Activated CD4-positive, CD25-positive, alpha-beta regulatory T cell (primary cell): ENCODE results near the gene ZBED4.
"Not testable (repeated sequence)": the region's sequence is repeated elsewhere in the genome, so short reads cannot be mapped to it uniquely, and the experiment has no call there.

Source experiments
- DNase-seq, 4 experiments: peaks; one replicate each; lab custom pipeline; 2025; lab: John Stamatoyannopoulos, UW

Gene ZBED4

DNA sequence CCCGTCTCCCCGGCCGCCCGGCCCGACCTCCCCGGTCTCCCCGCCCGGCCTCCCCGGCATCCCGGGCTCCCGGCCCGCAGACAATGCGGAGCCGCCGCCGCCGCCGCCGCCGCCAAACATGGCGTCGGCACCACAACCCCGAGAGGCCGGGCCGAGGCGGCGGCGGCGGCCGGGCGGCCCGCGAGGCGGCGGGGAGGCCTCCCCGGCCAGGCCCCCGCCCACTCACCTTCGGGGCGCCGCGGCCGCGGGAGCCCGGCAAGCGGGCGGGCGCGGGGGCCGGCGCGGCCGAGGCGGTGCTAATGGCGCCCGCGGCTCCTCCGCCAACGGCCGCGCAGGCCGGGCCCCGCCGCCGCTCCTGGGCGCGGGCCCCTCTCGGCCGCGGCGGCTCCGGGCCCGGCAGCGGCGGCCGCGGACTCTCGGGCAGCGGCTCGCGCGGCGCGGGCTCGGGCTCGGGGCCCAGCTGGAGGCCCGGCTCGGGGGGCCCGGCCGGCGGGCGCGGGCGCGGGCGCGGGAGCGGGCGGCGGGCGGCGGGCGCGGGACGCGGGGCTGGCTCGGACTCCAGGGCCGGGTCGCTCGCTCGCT is 26.3 kb upstream of the ZBED4 start:
- DNase-seq, result no peak

DNA sequence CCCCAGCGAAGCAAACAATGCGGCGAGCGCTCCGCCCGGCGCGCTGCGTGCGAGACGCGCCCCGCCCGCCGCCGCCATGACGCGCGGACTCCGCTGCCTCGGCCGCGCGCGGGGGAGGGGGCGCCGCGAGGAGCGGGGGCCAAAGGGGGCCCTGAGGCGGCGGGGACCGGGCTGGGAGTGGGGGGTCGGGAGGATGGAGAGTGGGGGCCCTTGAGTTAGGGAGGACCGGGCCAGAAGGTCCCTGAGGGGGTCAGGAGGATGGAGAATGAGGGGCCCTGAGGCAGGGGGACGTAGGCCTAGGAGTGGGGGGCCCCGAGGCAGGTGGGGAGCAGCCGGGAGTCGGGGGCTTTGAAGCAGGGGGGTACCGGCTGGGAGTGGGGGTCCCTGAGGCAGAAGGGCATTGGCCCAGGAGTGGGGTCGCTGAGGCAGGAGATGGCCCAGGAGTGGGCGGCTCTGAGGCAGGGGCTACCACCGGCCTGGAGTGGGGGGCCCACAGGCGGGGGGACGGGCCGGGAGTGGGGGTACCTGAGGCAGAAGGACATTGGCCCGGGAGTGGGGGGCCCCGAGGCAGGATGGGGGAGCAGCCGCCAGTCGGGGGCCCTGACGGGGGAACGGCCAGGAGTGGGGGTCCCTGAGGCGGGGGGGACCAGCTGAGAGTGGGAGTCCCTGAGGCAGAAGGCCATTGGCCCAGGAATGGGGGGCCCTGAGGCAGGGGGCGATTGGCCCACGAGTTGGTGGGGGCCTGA is 25.6 kb upstream of the ZBED4 start, which contains the start of gene BRD1:
BRD1 (minus strand) TSS at position 21 of the 746 bp plus-strand sequence. CDS start 3,556 bp downstream, outside the sequence.
- peak in 2 of 4 experiments; percentile 29 to 42 for DNase-seq

DNA sequence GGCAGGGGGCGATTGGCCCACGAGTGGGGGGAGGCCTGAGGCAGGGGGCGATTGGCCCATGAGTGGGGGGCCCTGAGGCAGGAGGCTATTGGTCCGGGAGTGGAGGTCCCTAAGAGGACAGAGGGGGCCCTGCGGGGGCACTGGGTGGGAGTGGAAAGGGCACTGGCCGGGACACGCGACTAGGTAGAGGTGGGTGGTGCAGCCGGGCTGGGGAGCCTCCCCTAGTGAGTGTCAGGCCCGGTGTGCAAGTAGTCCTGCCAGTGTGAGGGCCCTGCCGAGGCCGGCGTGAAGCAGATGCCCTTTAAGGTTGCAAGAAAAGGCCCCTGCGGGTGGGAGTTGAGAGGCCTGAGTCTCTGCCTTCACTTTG is 25.1 kb upstream of the ZBED4 start:
- DNase-seq, result no peak

DNA sequence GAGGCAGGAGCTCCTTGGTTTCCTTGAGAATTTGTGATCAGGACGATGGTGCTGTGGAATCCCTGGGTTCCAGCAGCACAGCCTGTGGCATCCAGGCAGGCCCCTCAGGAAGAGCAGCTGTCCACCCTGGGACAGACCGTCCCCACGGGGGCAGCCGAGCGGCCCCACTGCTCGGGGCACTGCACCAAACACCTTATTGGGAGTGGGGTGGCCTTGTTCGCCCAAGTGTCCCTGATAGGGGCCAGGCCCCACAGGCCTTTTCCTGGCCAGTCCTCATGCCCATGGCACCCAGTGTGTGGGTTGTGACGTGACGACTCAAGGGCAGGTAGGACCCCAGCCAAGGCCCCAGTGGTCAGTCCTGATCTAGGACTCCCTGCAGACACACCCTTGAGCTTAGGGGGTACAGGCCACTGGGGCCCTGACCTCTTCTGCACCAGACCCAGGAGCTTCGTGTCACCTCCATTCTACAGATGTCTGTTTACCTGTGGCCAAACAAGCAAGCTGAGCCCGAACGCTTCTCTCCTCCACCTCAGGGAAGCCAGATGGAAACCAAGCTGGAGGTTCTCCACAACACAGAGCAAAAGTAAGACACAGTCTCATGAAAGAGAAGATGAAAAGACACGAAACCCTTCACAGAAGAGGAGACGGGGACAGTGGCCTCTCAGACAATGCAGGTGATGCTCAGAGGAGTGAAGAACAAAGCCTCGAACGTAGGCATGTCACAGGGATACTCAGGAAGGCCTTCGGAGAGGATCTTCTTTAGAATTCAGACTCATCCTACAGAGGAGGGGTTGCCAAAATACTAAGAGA is 24.4 kb upstream of the ZBED4 start:
- DNase-seq, result no peak

DNA sequence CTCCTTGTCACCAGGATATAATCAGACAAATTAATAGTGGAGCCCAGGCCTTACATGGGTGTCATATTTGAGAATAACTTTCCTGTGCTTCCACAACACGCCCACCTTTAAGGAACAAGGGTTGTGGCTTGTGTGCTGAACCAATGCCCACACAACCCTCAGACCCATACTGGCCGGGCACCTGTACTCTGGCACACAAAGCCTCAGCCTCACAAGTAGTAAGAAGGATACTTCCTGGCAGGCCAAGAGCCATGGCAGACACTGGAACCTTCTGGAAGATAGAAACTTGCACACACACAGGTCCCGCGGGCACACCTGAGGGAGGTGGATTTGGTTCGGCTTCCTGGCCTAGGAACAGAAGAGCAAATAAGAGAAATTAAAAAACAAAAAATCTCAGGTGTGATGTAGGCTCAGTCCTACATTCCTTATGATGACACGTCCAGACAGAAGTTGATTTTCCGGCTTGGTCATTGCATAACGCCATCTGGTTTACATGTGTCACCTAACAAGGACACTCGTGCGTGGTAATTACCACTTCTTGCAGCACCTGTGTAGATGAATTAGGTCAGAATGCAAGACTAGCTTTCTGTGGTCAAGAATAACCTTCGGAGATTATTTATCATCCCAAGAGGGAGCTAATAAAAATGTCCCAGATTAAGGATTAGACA is 20.2 kb upstream of the ZBED4 start:
- no peak for DNase-seq

DNA sequence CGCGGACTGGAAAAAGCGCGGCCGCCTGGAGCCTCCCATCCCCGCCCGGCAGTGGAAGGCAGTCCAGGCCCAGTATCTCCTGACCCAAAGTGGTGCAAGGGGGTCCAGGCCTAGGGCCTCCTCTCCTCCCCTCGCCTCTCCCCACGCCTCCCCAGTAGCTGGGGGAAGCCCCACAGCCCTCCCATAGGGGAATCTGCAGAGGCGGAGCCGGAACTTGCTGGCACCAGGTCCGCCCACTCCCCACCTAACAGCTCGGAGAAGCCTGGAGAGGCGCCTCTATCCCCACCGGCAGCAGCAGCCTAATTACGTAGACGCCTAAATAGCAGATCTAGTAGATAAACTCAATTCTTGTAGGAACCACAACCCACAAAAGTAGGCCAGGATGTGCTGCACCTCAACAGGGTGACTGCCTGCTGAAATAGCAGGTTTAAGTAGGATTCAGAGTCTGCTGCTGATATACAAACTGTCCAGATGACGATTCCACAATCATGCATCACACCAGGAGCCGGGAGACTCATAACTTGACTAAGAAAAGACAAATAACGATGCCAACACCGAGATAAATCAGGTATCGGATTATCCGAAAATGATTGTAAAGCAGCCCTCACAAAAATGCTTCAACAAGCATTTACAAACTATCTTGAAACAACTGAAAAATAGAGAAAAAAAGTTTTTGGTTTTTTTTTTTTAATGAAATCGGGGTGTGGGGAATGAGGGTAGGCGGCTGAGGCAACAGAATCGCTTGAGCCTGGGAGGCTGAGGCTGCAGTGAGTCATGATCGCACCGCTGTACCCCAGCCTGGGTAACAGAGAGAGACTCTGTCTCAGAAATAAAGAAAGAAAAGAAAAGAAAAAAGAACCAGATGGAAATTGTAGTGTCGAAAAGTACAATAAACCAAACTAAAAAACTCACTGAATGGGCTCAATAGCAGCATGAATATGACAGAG is 14.6 kb upstream of the ZBED4 start:
- peak in 3 of 4 experiments; percentile 27 to 57 (median 56) for DNase-seq

DNA sequence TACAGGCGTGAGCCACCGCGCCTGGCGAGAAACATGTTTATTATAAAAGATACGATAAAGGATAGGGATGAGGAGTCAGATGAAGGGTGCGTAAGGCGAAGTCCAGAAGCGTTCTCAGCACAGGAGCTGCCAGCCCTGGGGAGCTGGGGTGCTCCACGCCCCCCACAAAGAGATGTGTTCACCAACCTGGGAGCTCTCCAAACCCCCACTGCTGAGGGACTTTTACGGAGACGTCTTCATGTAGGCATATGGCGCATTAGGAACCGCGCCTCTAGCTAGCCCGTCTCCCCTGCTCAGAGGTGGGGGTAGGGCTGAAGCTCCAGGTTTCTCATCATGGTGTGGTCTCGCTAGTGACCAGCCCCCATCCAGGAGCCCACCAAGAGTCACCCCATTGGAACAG is 8.4 kb upstream of the ZBED4 start:
- no peak for DNase-seq

DNA sequence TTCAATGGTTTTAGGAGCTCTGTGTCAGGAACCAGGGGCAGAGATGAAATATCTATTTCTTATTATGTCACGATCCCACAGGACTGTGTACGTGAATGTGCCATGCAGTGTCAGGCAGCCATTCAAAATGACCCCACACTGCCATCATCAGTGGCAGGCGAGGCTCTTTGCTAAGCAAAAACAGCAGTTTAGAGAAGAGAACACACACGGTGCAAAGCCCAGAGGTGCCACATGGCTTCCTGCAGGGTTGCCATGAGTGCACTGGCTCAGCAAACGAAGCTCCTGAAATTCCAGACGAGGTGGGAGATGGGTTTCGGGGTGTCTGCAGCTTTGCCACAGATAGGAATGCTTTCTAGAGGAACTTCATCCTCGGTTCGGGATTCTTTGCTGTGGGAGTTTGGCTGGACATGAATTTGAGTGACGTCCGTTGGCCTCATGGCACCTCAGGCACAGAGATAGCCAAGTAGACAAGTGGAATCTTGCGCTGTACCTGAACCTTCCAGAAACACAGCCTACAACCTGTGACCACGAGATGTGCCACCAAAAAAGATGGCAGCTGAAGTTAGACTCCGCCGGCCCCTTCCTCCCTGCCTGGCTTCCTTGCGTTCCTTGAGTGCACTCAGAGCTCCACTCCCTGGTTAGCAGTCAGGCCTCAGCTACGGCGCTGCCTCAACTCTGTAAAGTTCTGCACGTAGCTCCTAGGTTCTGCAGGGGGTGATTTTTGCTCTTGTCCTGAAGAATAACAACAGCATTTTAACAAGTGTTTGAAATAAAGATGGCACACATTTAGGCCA is 7.8 kb upstream of the ZBED4 start:
- no peak for DNase-seq

DNA sequence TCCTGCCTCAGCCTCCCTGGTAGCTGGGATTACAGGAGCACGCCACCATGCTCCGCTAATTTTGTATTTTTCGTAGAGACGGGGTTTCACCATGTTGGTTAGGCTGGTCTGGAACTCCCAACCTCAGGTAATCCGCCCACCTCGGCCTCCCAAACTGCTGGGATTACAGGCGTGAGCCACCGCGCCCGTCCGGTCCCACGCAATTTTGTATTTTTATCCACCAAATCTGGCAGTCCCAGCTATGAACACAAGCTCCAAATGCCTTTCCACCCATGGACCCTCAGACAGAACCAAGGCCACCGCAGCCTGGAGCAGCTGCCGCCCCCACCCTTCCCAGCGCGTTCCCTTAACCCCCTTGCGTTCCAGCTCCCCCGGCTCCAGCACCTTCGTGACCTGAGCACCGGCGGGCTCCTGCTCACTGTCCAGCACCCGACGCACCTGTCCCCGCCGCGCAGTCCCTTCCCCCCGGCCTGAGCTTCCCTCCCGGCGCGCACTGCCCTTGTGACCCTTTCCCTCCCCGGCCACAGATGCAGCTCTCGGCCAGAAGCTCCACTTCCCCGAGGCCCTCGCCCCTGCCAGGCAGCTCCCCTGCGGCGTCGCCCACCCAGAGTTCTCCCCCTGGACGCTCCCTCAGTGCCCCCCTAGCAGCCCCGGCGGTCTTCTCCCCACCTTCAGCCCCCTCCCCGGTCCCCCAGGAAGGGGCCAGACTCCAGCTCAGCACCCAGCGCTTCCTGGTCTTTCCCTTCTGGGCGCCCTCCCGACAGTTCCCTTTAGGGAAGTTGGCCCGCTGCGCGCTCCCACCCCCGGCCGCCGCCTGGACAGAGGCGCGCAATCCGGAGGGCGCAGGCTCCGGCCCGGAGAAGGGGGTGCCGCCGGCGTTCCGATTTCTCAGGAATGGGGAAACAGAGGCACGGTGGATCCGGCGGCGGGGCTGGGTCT is 5.6 kb upstream of the ZBED4 start:
- no peak for DNase-seq

DNA sequence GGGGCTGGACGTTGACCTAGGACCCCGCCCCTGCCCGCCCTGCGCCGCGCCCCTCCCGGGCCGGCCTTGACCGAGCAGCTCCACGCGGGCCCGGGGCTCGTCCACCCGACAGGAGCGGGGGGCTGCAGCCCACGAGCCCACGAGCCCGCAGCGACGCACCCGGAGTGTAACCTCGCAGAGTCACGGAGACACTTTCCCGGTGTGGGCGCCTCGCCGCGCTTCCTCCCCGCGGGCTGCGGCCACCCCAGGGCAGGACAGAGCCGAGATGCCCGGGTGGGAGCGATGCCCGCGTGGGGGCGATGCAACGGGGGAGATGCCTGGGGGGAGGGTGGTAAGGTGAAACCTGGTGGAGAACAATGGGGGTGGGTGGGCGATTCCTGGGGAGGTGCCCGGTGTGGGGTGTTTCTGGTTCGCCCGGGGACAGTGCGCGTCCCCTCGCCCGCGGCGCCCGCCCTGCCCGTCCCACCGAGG is 4.9 kb upstream of the ZBED4 start:
- DNase-seq, result no peak

DNA sequence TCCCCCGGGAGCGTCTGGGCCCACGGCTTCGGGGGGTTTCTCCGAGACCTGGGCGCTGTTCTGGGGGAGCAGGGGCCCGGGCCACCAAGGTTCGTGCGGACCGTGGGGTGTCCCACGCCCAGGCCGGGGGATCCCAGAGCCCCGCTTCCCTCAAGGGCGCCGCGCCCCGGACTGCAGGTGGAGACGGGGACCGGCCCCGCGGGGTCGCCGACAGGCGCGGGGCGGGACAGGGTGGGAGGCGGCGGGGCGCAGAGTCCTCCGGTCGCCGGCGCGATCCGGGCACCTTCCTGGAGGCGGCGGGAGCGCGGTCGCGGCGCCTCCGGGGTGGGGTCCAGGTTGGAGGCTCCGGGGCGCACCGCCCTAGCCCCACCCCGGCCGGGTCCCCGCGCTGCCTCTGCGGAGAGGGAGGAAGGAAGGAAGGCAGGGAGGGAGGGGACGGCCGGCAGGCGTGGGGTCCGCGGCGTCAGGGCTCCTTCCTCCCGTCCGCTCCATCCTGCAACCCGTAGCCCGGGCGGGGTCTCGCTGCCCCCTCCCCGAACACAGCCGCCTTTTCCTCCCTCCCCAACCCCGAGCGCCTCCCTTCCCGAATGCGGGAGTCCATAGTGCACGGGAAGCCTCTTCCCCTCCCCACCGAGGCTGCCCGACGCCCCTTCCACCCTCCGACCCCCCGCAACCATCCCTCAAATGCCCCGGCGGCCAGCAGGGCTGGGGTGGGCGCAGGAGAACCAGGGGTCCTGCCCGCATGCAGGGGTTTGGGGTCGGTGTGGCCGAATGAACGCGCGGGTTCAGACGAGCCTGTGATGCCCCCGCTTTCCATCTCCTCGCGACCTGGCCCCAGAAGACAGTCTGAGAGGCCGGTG is 4.3 kb upstream of the ZBED4 start:
- no peak for DNase-seq

DNA sequence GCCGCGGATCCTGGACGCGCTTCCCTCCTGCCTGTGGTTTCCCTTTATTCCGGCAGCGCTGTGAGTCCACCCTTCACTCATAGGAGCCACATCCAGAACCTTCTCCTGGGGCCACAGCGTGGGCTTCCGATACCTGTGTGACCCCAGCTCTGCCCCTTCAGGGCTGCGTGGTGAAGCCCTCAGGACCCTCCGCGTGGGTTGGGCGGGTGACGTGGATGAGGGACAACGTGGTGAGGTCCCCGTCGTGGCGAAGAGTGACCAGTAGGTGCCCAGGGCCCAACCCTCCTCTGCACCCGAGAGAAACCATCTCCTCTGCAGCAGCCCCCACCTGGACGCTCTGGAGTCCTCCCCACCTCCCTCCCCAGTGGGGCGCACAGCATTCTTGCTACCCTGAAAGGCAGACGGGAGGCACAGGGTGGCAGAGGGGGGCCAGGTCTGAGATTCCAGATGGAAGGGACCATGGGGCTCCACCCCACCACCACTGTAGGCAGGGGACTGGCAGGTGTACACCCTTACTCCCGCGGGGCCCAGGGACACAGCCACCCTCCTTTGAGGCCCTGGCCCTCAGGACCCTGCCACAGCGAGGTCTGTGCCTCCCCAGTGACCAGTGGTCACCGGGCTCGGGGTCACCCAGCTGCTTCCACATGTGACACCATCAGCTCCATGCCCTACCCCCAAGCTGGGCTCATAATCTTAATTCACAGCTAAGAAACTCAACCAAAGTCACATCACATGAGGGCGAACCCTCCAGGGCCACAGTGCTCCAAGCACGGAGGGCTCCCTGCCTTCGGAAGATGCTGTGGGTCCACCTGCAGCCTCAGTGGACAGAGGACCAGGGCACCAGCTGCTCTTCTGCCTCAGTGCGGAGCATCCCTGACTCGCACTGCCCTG is 3.4 kb upstream of the ZBED4 start:
- no peak for DNase-seq

DNA sequence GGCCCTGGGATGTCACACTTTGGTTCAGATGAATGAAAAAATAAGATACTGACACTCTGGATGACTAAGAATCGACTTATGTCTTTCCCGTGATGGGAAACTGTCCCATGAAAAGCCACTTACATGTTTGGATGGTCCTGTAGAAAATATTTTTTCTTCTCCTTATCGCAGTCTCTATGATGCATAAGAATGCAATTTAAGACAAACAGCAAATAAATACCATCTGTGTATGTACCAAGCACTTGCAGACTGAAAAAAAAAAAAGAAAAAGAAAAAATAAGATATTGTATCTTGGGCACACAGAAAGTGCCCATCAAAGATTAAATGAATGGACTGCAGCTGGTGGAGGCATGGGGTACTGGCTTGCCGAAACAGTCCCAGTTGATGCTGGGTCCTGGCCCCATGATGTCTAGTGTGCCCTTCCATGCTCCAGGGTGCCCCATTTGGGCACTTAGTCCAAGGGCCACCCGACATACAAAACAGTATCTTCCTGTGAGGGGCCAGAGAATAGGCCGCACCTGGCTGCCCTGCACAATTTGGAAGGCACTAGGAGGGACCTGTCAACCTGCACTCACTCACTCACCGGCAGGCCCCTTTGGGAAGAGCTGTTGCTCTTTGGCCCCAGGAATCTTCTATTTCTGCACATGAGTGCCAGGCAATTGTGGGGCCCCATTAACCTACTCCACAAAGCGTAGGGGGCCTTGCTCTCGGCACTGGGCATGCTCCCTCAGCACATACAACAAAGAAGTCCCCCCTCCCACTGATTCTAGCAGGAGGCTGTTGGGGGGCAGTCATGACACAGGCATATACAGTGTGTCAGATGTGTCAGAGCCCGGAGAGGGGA is 2.5 kb upstream of the ZBED4 start:
- no peak for DNase-seq

DNA sequence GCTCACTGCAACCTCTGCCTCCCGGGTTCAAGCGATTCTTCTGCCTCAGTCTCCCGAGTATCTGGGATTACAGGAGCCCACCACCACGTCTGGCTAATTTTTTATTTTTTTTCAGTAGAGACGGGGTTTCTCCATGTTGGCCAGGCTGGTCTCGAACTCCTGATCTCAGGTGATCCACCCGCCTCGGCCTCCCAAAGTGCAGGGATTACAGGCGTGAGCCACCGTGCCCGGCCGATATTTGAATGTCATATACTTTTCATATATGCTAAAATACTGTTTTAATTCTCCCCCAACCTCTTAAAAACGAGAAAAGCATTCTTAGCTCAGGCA is 1.1 kb upstream of the ZBED4 start:
- DNase-seq, result not testable (repeated sequence)

DNA sequence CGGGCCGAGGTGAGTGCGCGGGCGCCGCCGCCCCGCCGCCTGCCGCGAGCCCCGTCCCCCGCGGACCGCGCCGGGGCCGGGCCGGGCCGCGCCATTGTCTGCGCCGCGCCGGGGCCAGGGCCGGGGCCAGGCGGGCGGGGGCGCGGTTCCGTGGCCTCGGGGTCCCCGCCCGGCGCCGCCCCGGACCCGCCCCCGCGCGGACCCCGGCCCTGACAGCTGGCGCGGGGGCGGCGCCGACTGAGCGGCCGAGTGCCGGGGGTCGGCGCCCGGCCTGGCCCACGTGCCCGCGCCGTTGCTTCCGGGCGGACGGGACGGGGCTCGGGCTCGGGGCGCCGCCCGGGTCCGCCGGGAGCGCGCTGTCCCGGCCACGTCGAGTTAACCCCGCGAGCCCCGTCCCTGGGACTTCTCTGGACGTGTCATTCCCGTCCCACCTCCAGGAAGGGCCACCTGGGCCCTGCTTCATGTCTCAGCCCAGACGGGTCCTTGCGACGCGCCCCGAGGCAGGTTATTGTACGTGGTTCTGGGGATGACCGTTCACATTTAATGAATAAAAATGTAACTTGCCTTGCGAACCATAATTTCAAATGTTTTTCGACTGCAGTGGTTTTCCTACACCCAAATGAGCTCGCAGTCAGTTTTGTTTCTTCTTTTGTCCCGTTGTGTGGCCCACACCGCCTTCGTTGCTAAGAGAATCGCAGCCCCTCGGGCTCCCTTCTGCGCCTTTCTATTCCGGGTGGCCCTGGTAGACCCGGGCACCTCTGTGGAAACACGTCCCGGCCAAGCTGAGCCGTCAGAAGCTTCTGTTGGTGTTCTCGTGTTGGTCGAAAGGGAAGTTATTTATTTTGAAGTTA is 562 bp downstream of the ZBED4 start:
- DNase-seq, result no peak
